ENCODE results near the gene COL28A1. TPM values are rescaled to one million over a fixed set of nuclear protein-coding genes. Genes with fewer than 3 reads are reported as not detected.

The COL28A1 gene
- total and polyA plus RNA-seq, 12 donors, result 0.35 to 8.1 (median 1.5) TPM

DNA sequence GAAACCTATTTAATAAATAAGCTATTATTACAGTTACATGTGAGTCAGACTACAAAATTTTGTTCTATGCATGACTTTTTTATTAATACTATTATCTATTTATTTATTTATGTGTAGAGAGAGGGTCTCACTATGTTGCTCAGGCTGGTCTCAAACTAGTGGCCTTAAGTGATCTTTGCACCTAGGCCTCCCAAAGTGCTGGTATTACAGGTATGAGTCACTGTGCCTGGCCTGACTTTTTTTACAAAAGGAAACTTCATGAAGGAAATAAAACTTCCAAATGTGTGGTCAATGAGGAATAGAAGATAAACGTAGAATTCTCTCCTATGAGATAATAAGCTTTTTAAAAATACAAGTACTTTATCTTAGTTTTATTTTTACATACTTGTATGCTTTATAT, 19.0 kb downstream of the COL28A1 start:
- DNase-seq (no peak), ATAC-seq (no peak)
- TF ChIP-seq, protein P1, sequence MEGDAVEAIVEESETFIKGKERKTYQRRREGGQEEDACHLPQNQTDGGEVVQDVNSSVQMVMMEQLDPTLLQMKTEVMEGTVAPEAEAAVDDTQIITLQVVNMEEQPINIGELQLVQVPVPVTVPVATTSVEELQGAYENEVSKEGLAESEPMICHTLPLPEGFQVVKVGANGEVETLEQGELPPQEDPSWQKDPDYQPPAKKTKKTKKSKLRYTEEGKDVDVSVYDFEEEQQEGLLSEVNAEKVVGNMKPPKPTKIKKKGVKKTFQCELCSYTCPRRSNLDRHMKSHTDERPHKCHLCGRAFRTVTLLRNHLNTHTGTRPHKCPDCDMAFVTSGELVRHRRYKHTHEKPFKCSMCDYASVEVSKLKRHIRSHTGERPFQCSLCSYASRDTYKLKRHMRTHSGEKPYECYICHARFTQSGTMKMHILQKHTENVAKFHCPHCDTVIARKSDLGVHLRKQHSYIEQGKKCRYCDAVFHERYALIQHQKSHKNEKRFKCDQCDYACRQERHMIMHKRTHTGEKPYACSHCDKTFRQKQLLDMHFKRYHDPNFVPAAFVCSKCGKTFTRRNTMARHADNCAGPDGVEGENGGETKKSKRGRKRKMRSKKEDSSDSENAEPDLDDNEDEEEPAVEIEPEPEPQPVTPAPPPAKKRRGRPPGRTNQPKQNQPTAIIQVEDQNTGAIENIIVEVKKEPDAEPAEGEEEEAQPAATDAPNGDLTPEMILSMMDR (IDR thresholded peaks at IDR 0.05), result no peak

DNA sequence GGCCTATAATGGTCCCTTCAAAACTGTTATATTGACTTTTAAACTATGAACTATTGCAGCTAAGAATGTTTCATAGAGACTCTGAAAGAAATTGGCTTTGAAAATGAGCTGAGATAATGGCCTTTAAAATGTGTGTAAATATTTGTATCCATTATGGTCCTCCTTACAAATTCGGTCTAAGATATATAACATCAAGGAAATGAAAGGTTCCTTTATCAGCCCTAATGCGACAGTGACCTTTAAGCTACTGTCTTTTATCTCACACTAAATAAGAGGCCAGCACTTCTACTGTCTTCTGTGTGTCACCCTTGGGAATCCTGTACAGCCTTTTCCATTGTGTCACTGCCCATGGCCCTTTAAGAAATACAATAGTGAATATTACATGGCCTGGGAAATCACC, 19.5 kb downstream of the COL28A1 start:
- DNase-seq (no peak), ATAC-seq (no peak)
- H3K4me3 ChIP-seq, result no peak overlapping the region
- H3K27ac ChIP-seq, result no peak overlapping the region
- intact Hi-C loops (cut with DNase I), result no loop called here
- 56 to 64% methylated on average over 2 of the region's 2 CpGs for WGBS, 2 donors
- H3K9me3 ChIP-seq, result no peaks in the 10 kb centered on the region
- TF ChIP-seq, protein P1 (IDR thresholded peaks at IDR 0.05), result no peak
- H3K36me3 ChIP-seq, result no peaks in the 10 kb centered on the region
- H3K27me3 ChIP-seq, result no peaks in the 10 kb centered on the region
- no peaks in the 10 kb centered on the region for H3K4me1 ChIP-seq

More for the DNA sequence above, 19.0 kb downstream of the COL28A1 start:
- intact Hi-C loops (cut with DNase I), result no loop called here
- H3K4me1 ChIP-seq, result no peaks in the 10 kb centered on the region
- H3K9me3 ChIP-seq, result no peaks in the 10 kb centered on the region
- H3K27ac ChIP-seq, result peak overlapping the region in 1 of 10 donors; percentile 40
- WGBS, 2 donors, result 62 to 67% methylated on average over 1 of the region's 1 CpG
- H3K4me3 ChIP-seq, result no peak overlapping the region
- no peaks in the 10 kb centered on the region for H3K27me3 ChIP-seq
- no peaks in the 10 kb centered on the region for H3K36me3 ChIP-seq

DNA sequence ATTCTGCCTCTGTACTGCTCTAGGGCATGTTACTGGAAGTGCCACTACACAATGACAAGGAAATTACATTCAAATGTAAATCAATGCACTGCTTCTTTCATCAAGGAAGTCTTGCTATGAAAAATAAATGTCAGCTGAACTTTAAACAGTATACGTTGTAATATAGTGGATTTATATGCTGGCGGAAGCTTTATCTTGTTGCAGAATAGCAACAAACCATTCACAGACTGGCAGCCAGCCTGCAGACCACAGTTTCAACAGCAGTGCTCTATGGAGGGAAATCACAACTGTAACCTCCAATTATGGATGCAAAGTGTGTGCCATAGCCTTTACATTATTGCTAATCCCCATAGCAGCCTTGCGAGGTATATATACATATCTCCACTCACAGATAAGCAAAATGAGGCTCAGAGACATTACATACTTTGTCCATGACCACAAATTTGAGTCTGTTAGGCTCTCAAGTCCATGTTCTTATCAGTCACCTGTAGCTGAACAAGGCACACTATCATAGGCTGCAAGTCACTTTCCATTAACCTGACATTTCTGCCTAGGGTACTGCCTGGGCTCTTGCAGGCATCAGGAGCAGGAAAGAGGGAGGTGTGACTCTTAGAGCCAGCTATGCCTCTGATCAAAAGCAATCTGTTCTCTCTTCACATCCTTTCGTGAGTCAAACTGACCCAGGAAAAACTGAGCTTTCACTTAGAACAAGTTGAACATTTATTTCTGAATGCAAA, 22.6 kb downstream of the COL28A1 start:
- intact Hi-C loops (cut with DNase I), result no loop called here
- 49 to 52% methylated on average over 4 of the region's 4 CpGs for WGBS, 2 donors
- Histone ChIP-seq H3K36me3 (no peaks in the 10 kb centered on the region), H3K4me3 (no peak overlapping the region), H3K27me3 (no peaks in the 10 kb centered on the region), H3K9me3 (no peaks in the 10 kb centered on the region), H3K27ac (no peak overlapping the region), H3K4me1 (no peaks in the 10 kb centered on the region)
- TF ChIP-seq, protein P1 (IDR thresholded peaks at IDR 0.05), result no peak
- no peak for DNase-seq
- no peak for ATAC-seq

DNA sequence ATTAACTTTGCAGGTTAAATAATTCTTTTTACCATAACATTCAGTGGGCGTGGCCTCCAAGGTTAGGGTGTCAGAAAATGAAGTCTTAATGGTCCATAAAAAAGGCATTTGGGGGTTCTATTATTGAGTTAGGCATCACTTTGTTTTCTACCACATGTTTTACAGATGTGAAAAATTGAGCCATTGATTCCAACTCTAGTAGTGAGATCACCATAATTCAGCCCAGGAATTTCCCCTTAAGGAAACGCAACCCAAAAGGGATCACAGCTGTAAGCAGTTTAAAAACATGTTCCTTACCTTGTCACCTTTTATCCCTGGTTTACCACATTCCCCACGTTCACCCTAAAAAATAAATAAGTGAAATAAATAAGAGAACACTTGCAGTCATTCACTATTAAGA, 24.9 kb downstream of the COL28A1 start:
- intact Hi-C loops (cut with DNase I), result no loop called here
- WGBS, 2 donors, result 70% methylated on average over 3 of the region's 3 CpGs

More for the DNA sequence above, 24.9 kb downstream of the COL28A1 start:
- no peaks in the 10 kb centered on the region for H3K36me3 ChIP-seq
- no peak for DNase-seq
- no peaks in the 10 kb centered on the region for H3K9me3 ChIP-seq
- H3K4me3 ChIP-seq, result no peak overlapping the region
- H3K27me3 ChIP-seq, result no peaks in the 10 kb centered on the region
- H3K4me1 ChIP-seq, result peaks cover 0 to 1% (median 0%) of the 10 kb centered on the region in 9 donors
- TF ChIP-seq, protein P1 (IDR thresholded peaks at IDR 0.05), result no peak
- H3K27ac ChIP-seq, result no peak overlapping the region
- peak in 1 of 8 donors; percentile 38 for ATAC-seq

Measured in heart right ventricle (tissue), 16 donors.